HepG2 (cell line): ENCODE results near the gene CD177. TPM values are rescaled to one million over a fixed set of nuclear protein-coding genes. Genes with fewer than 3 reads are reported as not detected.

ENCODE experiments used
- ATAC-seq: fragments of 200-7000 bp; cut with Tn5 transposase; 3 replicates; pipeline ENCODE4 v1.9.1; 2020; ENCODE audit warnings: mild to moderate bottlenecking, moderate library complexity
- BruUV-seq: library from RNA; stranded (reverse); fragments of 400-500 nt; replicated peaks from 2 replicates; lab custom pipeline; 2021; lab: Mats Ljungman, UMichigan
- CTCF ChIA-PET: fragments of 300-600 bp; formaldehyde crosslinking; extraction: SDS; loops from one replicate; lab custom pipeline; 2021; ENCODE audit warnings: low total read pairs, inconsistent platforms, low intra/inter-chr PET ratio; lab: Yijun Ruan, JAX
- POLR2A ChIA-PET: fragments of 350-600 bp; sonication (Branson Sonifier 250); formaldehyde crosslinking; loops from one replicate; lab custom pipeline; 2020; ENCODE audit warnings: antibody characterized with exemption, inconsistent platforms; lab: Yijun Ruan, JAX
- DNase-seq: peaks from one replicate; pipeline ENCODE4 v3.0.0-alpha.2; 2015; ENCODE audit warnings: low spot score
- FAIRE-seq: peaks from 3 replicates; lab custom pipeline; 2011; peaks lifted over from hg19 to GRCh38; lab: Jason Lieb, UNC
- H2AFZ ChIP-seq: one replicate; pipeline ENCODE4 v1.6.1; 2011; ENCODE audit warnings: low read length, inconsistent platforms
- H3K27ac ChIP-seq: fragments of 300-600 bp; 3 replicates; pipeline ENCODE4 v1.8.0; 2011; ENCODE audit warnings: mixed run types, mild to moderate bottlenecking, mixed read lengths, low read length, inconsistent platforms; ENCODE audit not compliant: insufficient read depth; ENCODE audit errors: extremely low read length
- H3K27me3 ChIP-seq, 2 experiments: fragments of 200-600 bp in 1 of 2; 2 replicates in 1 of 2; 3 replicates in 1 of 2; pipeline versions ENCODE4 v1.6.0 to v1.8.0; 2011; ENCODE audit warnings: low read length in 2 of 2, mild to moderate bottlenecking in 2 of 2, moderate library complexity in 2 of 2, inconsistent platforms in 1 of 2; ENCODE audit not compliant: insufficient read depth in 2 of 2, control insufficient read depth in 1 of 2
- H3K36me3 ChIP-seq, 2 experiments: fragments of 200-600 bp in 1 of 2; replicated peaks in 1 of 2; 2 replicates in 1 of 2; 3 replicates in 1 of 2; pipeline versions ENCODE4 v1.5.1 to v1.8.0; 2011; ENCODE audit warnings: low read length in 2 of 2, inconsistent platforms in 1 of 2; ENCODE audit not compliant: insufficient read depth in 2 of 2, control insufficient read depth in 1 of 2
- H3K4me1 ChIP-seq: 2 replicates; pipeline ENCODE4 v1.5.1; 2012; ENCODE audit warnings: low read length, inconsistent platforms; ENCODE audit not compliant: insufficient read depth
- H3K4me2 ChIP-seq: 2 replicates; pipeline ENCODE4 v1.6.0; 2011; ENCODE audit warnings: low read depth, low read length, inconsistent platforms
- H3K4me3 ChIP-seq, 3 experiments: fragments of 200-600 bp in 1 of 3; sonication (generic), shearing (Covaris generic) in 1 of 3; replicated peaks in 1 of 3; 2 replicates each; pipeline ENCODE4 v1.5.1; 2011 to 2016; ENCODE audit warnings: low read length in 3 of 3, inconsistent platforms in 2 of 3, low read depth in 2 of 3, mild to moderate bottlenecking in 2 of 3, control low read depth in 1 of 3, mixed read lengths in 1 of 3; ENCODE audit not compliant: insufficient read depth in 1 of 3
- H3K79me2 ChIP-seq: one replicate; pipeline ENCODE4 v1.6.1; 2011; ENCODE audit warnings: low read length, inconsistent platforms; ENCODE audit not compliant: insufficient read depth
- H3K9ac ChIP-seq: 2 replicates; pipeline ENCODE4 v1.6.0; 2011; ENCODE audit warnings: mild to moderate bottlenecking, low read depth, low read length, inconsistent platforms; ENCODE audit not compliant: insufficient read depth
- H3K9me3 ChIP-seq: 2 replicates; pipeline ENCODE4 v1.5.1; 2012; ENCODE audit warnings: mild to moderate bottlenecking, low read length
- H4K20me1 ChIP-seq: 2 replicates; pipeline ENCODE4 v1.6.0; 2011; ENCODE audit warnings: inconsistent platforms, mild to moderate bottlenecking, low read length, moderate library complexity; ENCODE audit not compliant: insufficient read depth
- BHLHE40 ChIP-seq: IDR thresholded peaks from 2 replicates; pipeline ENCODE4 v1.6.1; 2011; ENCODE audit warnings: low read length, improper control_type of control experiment
- CEBPZ ChIP-seq: IDR thresholded peaks from 2 replicates; pipeline ENCODE4 v1.6.1; 2012; ENCODE audit warnings: low read length, improper control_type of control experiment
- WGBS: methylation state at CpG from one replicate; pipeline ENCODE4 v1.1.6; 2017; ENCODE audit warnings: low lambda C conversion rate; 5-methylcytosine and 5-hydroxymethylcytosine counted together
- in situ Hi-C: cut with HindIII; loops from 2 replicates; pipeline ENCODE4 v1.10.0; 2017; ENCODE audit warnings: low pct_unique_long_range_greater_than_20kb; ENCODE audit not compliant: extremely low pct_ligation_motif_present
- intact Hi-C: fragments of 100-400 bp; cut with micrococcal nuclease; formaldehyde crosslinking; loops from one replicate; pipeline ENCODE4 v1.10.0; 2022; ENCODE audit not compliant: unreplicated experiment
- polyA plus RNA-seq, 8 experiments: library from polyadenylated mRNA; depleted of rRNA in 3 of 8; stranded (reverse) in 7 of 8; unstranded in 1 of 8; fragments of >200 nt; fragmentation: Illumina TruSeq in 4 of 8; extraction: Trizol in 4 of 8; gene quantifications; 2 replicates each; pipeline versions ENCODE4 v1.2.1 to v1.2.3, GENCODE V29; 2011 to 2016; ENCODE audit warnings: low read depth in 4 of 8, missing spikeins in 1 of 8, mixed read lengths in 1 of 8; ENCODE audit not compliant: insufficient read depth in 1 of 8
- total RNA-seq, 5 experiments: library from RNA; depleted of rRNA; stranded (reverse); fragments of >200 nt; fragmentation: Illumina TruSeq; extraction: Trizol; gene quantifications; 2 replicates each; pipeline ENCODE4 v1.2.3, GENCODE V29; 2016; ENCODE audit warnings: low read depth in 1 of 5

CD177 gene
- total and polyA plus RNA-seq, 2 of the 13 experiments (the other 11 are each of a cell fraction or from before 2014, with no cell fraction given): not detected

GRCh38 chr19:43309466-43309865, 44.0 kb upstream of the CD177 start:
- no peak for FAIRE-seq

More at GRCh38 chr19:43309466-43309865, 44.0 kb upstream of the CD177 start:
- Histone ChIP-seq H3K79me2 (no peaks in the 10 kb centered on the region), H3K9ac (no peak overlapping the region), H2AFZ (no peak overlapping the region), H3K9me3 (no peaks in the 10 kb centered on the region), H3K27ac (no peak overlapping the region), H3K4me3 (no peak overlapping the region), H3K36me3 (no peaks in the 10 kb centered on the region), H3K4me1 (no peaks in the 10 kb centered on the region), H4K20me1 (no peaks in the 10 kb centered on the region), H3K27me3 (no peaks in the 10 kb centered on the region), H3K4me2 (no peak overlapping the region)
- in situ Hi-C loops: loop anchor here (25.0 kb wide), 1 partner anchor 197 kb away; no protein-coding TSS in a partner anchor
- CTCF ChIA-PET: no interaction called here
- TF ChIP-seq CEBPZ (no peak), BHLHE40 (no peak)
- ATAC-seq: no peak
- WGBS: 0% methylated on average over 4 of the region's 4 CpGs
- intact Hi-C loops: no loop called here
- no peak for DNase-seq
- no TSS peak for BruUV-seq
- POLR2A ChIA-PET: no interaction called here
